ENCODE results near the gene SYNE2.
A peak's percentile ranks its signal among the peaks of the same experiment; 100 is the strongest.

Gene SYNE2

DNA sequence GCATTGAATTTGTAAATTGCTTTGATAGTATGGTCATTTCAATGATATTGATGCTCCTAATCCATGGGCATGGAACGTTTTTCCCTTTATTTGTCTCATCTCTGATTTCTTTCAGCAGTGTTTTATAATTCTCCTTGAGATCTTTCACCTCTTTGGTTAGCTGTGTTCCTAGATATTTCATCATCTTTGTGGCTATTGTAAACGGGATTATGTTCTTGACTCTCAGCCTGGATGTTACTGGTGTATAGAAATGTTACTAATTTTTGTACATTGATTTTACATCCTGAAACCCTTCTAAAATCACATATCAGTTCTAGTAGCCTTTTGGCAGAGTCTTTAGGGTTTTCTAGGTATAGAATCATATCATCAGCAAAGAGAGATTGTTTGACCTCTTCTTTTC is 52.6 kb downstream of the SYNE2 start:
- no peak for DNase-seq
- Histone ChIP-seq H3K27me3 (no peaks in the 10 kb centered on the region), H3K4me3 (ENCODE audit: low read depth, low read length) (no peak overlapping the region), H3K9me3 (no peaks in the 10 kb centered on the region), H3K36me3 (no peaks in the 10 kb centered on the region), H3K4me1 (peaks cover 9% of the 10 kb centered on the region; the same call in 1 of the 2 replicates)
- no peak for TF ChIP-seq CTCF (IDR thresholded peaks at IDR 0.05; ENCODE audit: low read depth, low read length)

- Histone ChIP-seq H3K4me3 (ENCODE audit: low read depth, low read length) (no peak overlapping the region), H3K27me3 (no peaks in the 10 kb centered on the region), H3K9me3 (no peaks in the 10 kb centered on the region), H3K4me1 (peaks cover 21% of the 10 kb centered on the region), H3K36me3 (no peaks in the 10 kb centered on the region; the same call in 1 of the 2 replicates)
- TF ChIP-seq CTCF (IDR thresholded peaks at IDR 0.05; ENCODE audit: low read depth, low read length): no peak
- no peak for DNase-seq
Observed at GRCh38 chr14:63908667-63909264, 56.0 kb downstream of the SYNE2 start.

DNA sequence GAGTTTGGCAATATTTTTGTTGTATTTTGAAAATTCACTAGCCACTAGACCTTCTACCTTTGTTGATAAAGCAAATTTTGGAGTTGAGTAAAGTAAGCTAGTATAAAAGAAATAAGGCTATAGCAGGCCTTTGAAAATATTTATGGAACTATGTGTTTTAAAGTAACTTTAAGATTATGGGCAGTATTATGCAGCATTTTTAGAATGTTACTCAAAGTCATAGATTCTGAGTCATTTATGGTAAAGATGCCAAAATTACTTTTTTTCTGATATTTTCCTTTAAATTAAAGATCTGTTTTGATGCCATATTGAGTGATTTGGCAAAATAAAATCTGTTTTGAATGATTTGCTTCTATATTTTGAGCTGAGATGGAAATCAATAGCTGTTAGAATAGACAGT is 57.2 kb downstream of the SYNE2 start:
- no peak for TF ChIP-seq CTCF (IDR thresholded peaks at IDR 0.05; ENCODE audit: low read depth, low read length)
- Histone ChIP-seq H3K4me1 (peaks cover 21% of the 10 kb centered on the region), H3K4me3 (ENCODE audit: low read depth, low read length) (no peak overlapping the region), H3K27me3 (no peaks in the 10 kb centered on the region), H3K36me3 (no peaks in the 10 kb centered on the region; the same call in 1 of the 2 replicates), H3K9me3 (no peaks in the 10 kb centered on the region)
- DNase-seq: no peak

- no peak for TF ChIP-seq CTCF (IDR thresholded peaks at IDR 0.05; ENCODE audit: low read depth, low read length)
- no peaks in the 10 kb centered on the region; the same call in 1 of the 2 replicates for H3K36me3 ChIP-seq
- H3K27me3 ChIP-seq: no peaks in the 10 kb centered on the region
- DNase-seq: peak; percentile 51
- H3K4me3 ChIP-seq (ENCODE audit: low read depth, low read length): no peak overlapping the region; the same call in 1 of the 2 replicates
- H3K9me3 ChIP-seq: no peaks in the 10 kb centered on the region
- peaks cover 21% of the 10 kb centered on the region for H3K4me1 ChIP-seq
Observed at GRCh38 chr14:63910583-63911363, 58.0 kb downstream of the SYNE2 start.

DNA sequence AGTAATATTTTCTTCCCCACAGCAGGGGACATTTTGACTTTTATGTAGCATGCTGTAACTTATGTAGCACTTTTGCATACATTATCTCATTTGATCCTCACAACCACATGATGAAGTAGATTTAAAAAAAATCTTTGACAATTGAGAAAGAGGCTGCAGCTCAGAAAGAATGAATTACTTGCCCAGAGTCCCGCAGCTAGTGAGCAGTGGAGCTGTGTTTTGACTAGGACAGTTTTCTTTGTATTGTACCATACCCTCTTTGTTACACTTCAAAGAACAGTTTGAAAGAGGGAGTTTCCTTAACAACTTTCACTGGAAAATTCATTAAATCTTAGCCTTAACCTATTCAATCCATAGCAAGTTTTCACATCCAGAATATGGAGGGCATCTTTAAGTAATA is 58.6 kb downstream of the SYNE2 start:
- TF ChIP-seq CTCF (IDR thresholded peaks at IDR 0.05; ENCODE audit: low read depth, low read length): no peak
- no peak for DNase-seq
- no peaks in the 10 kb centered on the region; the same call in 1 of the 2 replicates for H3K36me3 ChIP-seq
- peaks cover 21% of the 10 kb centered on the region for H3K4me1 ChIP-seq
- H3K27me3 ChIP-seq: no peaks in the 10 kb centered on the region
- H3K9me3 ChIP-seq: no peaks in the 10 kb centered on the region
- H3K4me3 ChIP-seq (ENCODE audit: low read depth, low read length): no peak overlapping the region

DNA sequence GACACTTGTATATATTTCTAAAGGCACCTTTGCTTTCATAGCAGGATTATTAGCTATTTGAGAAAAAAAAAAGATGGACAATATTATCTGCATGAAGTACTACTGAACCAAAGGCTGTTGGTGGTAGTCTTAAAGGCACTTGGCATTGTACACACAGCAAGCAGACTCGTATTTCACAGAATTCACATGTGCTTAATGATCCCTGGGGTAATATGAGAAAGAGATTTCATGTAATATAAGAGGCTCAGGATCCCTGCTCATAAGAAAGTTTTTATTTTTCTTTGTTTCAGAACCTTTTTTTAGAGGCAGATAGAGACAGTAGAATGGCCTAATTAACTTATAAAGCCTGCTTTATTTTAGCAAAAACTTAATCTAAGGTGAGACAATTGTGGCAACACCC is 59.5 kb downstream of the SYNE2 start:
- Histone ChIP-seq H3K4me3 (ENCODE audit: low read depth, low read length) (no peak overlapping the region), H3K4me1 (peaks cover 21% of the 10 kb centered on the region), H3K36me3 (no peaks in the 10 kb centered on the region; the same call in 1 of the 2 replicates), H3K9me3 (no peaks in the 10 kb centered on the region), H3K27me3 (no peaks in the 10 kb centered on the region)
- no peak for TF ChIP-seq CTCF (IDR thresholded peaks at IDR 0.05; ENCODE audit: low read depth, low read length)
- no peak for DNase-seq
